IgD-negative memory B cell (primary cell): ENCODE measurements around the gene ATP1B3. TPM values are rescaled to one million over a fixed set of nuclear protein-coding genes. Genes with fewer than 3 reads are reported as not detected.
A peak's percentile ranks its signal among the peaks of the same experiment; 100 is the strongest.
"Not testable (repeated sequence)": the region's sequence is repeated elsewhere in the genome, so short reads cannot be mapped to it uniquely, and the experiment has no call there.

Experiments
- H3K27ac Mint-ChIP-seq, 3 donors: one replicate each; pipeline ENCODE4 v1.8.0; 2020 to 2022; ENCODE audit warnings: mild to moderate bottlenecking in 3 of 3, mixed read lengths in 3 of 3, moderate library complexity in 1 of 3
- H3K27me3 Mint-ChIP-seq: one replicate; pipeline ENCODE4 v1.8.0; 2021; ENCODE audit warnings: mixed read lengths
- H3K36me3 Mint-ChIP-seq: one replicate; pipeline ENCODE4 v1.8.0; 2020; ENCODE audit warnings: mild to moderate bottlenecking, mixed read lengths
- H3K4me1 Mint-ChIP-seq, 3 donors: one replicate each; pipeline ENCODE4 v1.8.0; 2020 to 2022; ENCODE audit warnings: mixed read lengths in 3 of 3, mild to moderate bottlenecking in 1 of 3
- H3K4me3 Mint-ChIP-seq, 4 donors: one replicate each; pipeline ENCODE4 v1.8.0; 2020 to 2022; ENCODE audit warnings: mild to moderate bottlenecking in 4 of 4, mixed read lengths in 4 of 4, moderate library complexity in 3 of 4
- H3K9me3 Mint-ChIP-seq, 3 donors: one replicate each; pipeline ENCODE4 v1.8.0; 2020 to 2021; ENCODE audit warnings: mixed read lengths in 3 of 3, mild to moderate bottlenecking in 1 of 3
- polyA plus RNA-seq: library from polyadenylated mRNA; unstranded; fragments of 300-500 nt; fragmentation: Illumina TruSeq; gene quantifications from one replicate; pipeline ENCODE4 v1.2.3, GENCODE V29; 2021

ATP1B3 gene
- polyA plus RNA-seq, 1 donor from 2014 or later: 73.4 TPM

- H3K4me1 Mint-ChIP-seq: no peaks in the 10 kb centered on the region
- peaks cover 4% of the 10 kb centered on the region for H3K36me3 Mint-ChIP-seq
- H3K9me3 Mint-ChIP-seq: no peaks in the 10 kb centered on the region
- no peak overlapping the region for H3K4me3 Mint-ChIP-seq
- no peaks in the 10 kb centered on the region for H3K27me3 Mint-ChIP-seq
- no peak overlapping the region for H3K27ac Mint-ChIP-seq
Measured at GRCh38 chr3:141965471-141965870, 89.0 kb downstream of the ATP1B3 start.

GRCh38 chr3:141969711-141970110 lies 93.3 kb downstream of the ATP1B3 start:
- peak overlapping the region in 1 of 3 donors; percentile 46 for H3K27ac Mint-ChIP-seq

GRCh38 chr3:141971571-141971970 lies 95.1 kb downstream of the ATP1B3 start:
- Mint-ChIP-seq H3K36me3 (peaks cover 9% of the 10 kb centered on the region), H3K27ac (no peak overlapping the region)

More at GRCh38 chr3:141969711-141970110, 93.3 kb downstream of the ATP1B3 start:
- no peaks in the 10 kb centered on the region for H3K4me1 Mint-ChIP-seq
- H3K27me3 Mint-ChIP-seq: no peaks in the 10 kb centered on the region
- no peak overlapping the region for H3K4me3 Mint-ChIP-seq
- H3K36me3 Mint-ChIP-seq: peaks cover 6% of the 10 kb centered on the region
- no peaks in the 10 kb centered on the region for H3K9me3 Mint-ChIP-seq

GRCh38 chr3:141972399-141972798 lies 96.0 kb downstream of the ATP1B3 start:
- no peaks in the 10 kb centered on the region for H3K4me1 Mint-ChIP-seq
- H3K9me3 Mint-ChIP-seq: no peaks in the 10 kb centered on the region
- H3K27ac Mint-ChIP-seq: no peak overlapping the region
- H3K27me3 Mint-ChIP-seq: no peaks in the 10 kb centered on the region
- no peak overlapping the region for H3K4me3 Mint-ChIP-seq
- H3K36me3 Mint-ChIP-seq: peaks cover 11% of the 10 kb centered on the region

More at GRCh38 chr3:141971571-141971970, 95.1 kb downstream of the ATP1B3 start:
- no peaks in the 10 kb centered on the region for H3K4me1 Mint-ChIP-seq
- H3K9me3 Mint-ChIP-seq: no peaks in the 10 kb centered on the region
- no peak overlapping the region for H3K4me3 Mint-ChIP-seq
- H3K27me3 Mint-ChIP-seq: no peaks in the 10 kb centered on the region

- H3K9me3 Mint-ChIP-seq, H3K27me3 Mint-ChIP-seq, H3K4me3 Mint-ChIP-seq, H3K4me1 Mint-ChIP-seq, H3K27ac Mint-ChIP-seq: not testable (repeated sequence)
- peaks cover 12% of the 10 kb centered on the region for H3K36me3 Mint-ChIP-seq
Measured at GRCh38 chr3:141974777-141975176, 98.3 kb downstream of the ATP1B3 start.

Other genes starting within 250 kb of the ATP1B3 start
- 102 TPM for gene RNF7, start 138.3 kb upstream of the ATP1B3 start, polyA plus RNA-seq
- not detected for gene GRK7, start 113.2 kb upstream of the ATP1B3 start, polyA plus RNA-seq